Karpas-422 (cell line): ENCODE results near the gene IRS1. TPM values are rescaled to one million over a fixed set of nuclear protein-coding genes. Genes with fewer than 3 reads are reported as not detected.
"Not testable (repeated sequence)": the region's sequence is repeated elsewhere in the genome, so short reads cannot be mapped to it uniquely, and the experiment has no call there.

Experiments used
- DNase-seq: peaks from one replicate; pipeline ENCODE4 v3.0.0-alpha.2; 2015
- H2AFZ ChIP-seq: fragments of 200-600 bp; sonication (generic); 2 replicates; pipeline ENCODE4 v1.6.1; 2014; ENCODE audit warnings: antibody characterized with exemption, low read length, mixed read lengths
- H3K27ac ChIP-seq: fragments of 200-600 bp; sonication (generic); 2 replicates; pipeline ENCODE4 v1.5.1; 2014; ENCODE audit warnings: mild to moderate bottlenecking, low read length, moderate library complexity
- H3K27me3 ChIP-seq: fragments of 200-600 bp; sonication (generic); 2 replicates; pipeline ENCODE4 v1.6.1; 2014; ENCODE audit warnings: low read length, mixed read lengths
- H3K36me3 ChIP-seq: fragments of 200-600 bp; sonication (generic); 2 replicates; pipeline ENCODE4 v1.6.1; 2014; ENCODE audit warnings: low read length, mixed read lengths; ENCODE audit not compliant: insufficient read depth
- H3K4me1 ChIP-seq: fragments of 200-600 bp; sonication (generic); 2 replicates; pipeline ENCODE4 v1.6.1; 2014; ENCODE audit warnings: mild to moderate bottlenecking, low read length, mixed read lengths
- H3K4me2 ChIP-seq: fragments of 200-600 bp; sonication (generic); 2 replicates; pipeline ENCODE4 v1.6.1; 2014; ENCODE audit warnings: low read length, low read depth, mild to moderate bottlenecking; ENCODE audit not compliant: poor library complexity, severe bottlenecking
- H3K4me3 ChIP-seq: fragments of 200-600 bp; sonication (generic); 2 replicates; pipeline ENCODE4 v1.5.1; 2014; ENCODE audit warnings: mild to moderate bottlenecking, antibody characterized with exemption, low read length, mixed read lengths
- H3K79me2 ChIP-seq: fragments of 200-600 bp; sonication (generic); 2 replicates; pipeline ENCODE4 v1.6.1; 2014; ENCODE audit warnings: mild to moderate bottlenecking, low read length, mixed read lengths
- H3K9ac ChIP-seq: fragments of 200-600 bp; sonication (generic); 2 replicates; pipeline ENCODE4 v1.6.0; 2014; ENCODE audit warnings: low read length
- H3K9me2 ChIP-seq: fragments of 200-600 bp; sonication (generic), shearing (Covaris generic); replicated peaks from 2 replicates; pipeline ENCODE4 v1.6.0; 2014; ENCODE audit warnings: mild to moderate bottlenecking, low read length, moderate library complexity; ENCODE audit not compliant: insufficient read depth
- H3K9me3 ChIP-seq: fragments of 300-700, 200-600 bp; sonication (generic); 2 replicates; pipeline ENCODE4 v1.6.1; 2014; ENCODE audit warnings: low read length, mixed read lengths
- H4K20me1 ChIP-seq: fragments of 200-600 bp; sonication (generic); 2 replicates; pipeline ENCODE4 v1.6.1; 2014; ENCODE audit warnings: mild to moderate bottlenecking, antibody characterized with exemption, low read length, low read depth; ENCODE audit not compliant: insufficient read depth
- total RNA-seq: library from RNA; depleted of rRNA; stranded (reverse); fragments of >200 nt; shearing (Covaris generic); gene quantifications from 2 replicates; pipeline ENCODE4 v1.2.3, GENCODE V29; 2014; ENCODE audit warnings: low replicate concordance

Gene IRS1
- total RNA-seq, 1 experiment from 2014 or later = 3.5 TPM

DNA sequence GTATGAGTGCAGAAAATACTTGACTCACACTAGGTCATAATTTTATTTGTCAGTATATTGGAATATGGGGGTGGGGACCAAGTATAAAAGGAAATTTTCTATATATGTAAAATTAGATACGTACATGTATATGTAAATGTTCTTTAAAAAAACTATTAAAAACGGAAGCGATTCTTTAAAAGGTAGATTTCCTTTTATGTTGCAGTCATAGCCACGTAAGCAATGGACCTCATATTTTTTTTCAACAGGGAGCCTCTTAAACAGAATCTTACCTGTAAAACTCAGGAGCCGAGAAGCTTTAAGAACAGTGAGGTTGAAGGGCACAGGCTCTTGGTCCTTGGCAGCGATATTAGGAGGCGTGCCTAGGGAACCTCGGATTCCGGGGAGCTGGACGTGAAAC, 39.5 kb upstream of the IRS1 start:
- Histone ChIP-seq H3K9me3 (no peaks in the 10 kb centered on the region), H3K9ac (peak overlapping the region; percentile 54), H3K4me3 (peak overlapping the region; percentile 42), H3K27me3 (no peaks in the 10 kb centered on the region), H3K4me2 (peak overlapping the region; percentile 87), H2AFZ (no peak overlapping the region), H3K36me3 (peaks cover 3% of the 10 kb centered on the region; the same call in 1 of the 2 replicates), H3K79me2 (peaks cover 24% of the 10 kb centered on the region), H3K9me2 (no peaks in the 10 kb centered on the region), H3K4me1 (peaks cover 63% of the 10 kb centered on the region), H4K20me1 (no peaks in the 10 kb centered on the region; the same call in 1 of the 2 replicates), H3K27ac (peak overlapping the region; percentile 92)
- DNase-seq = peak; percentile 77

- H3K27ac ChIP-seq = peak overlapping the region; percentile 92
- peaks cover 59% of the 10 kb centered on the region for H3K4me1 ChIP-seq
- H3K4me3 ChIP-seq = peak overlapping the region; percentile 42
- no peak overlapping the region for H2AFZ ChIP-seq
- H4K20me1 ChIP-seq = no peaks in the 10 kb centered on the region
- no peak for DNase-seq
- peaks cover 19% of the 10 kb centered on the region for H3K79me2 ChIP-seq
- peak overlapping the region; percentile 87 for H3K4me2 ChIP-seq
- peak overlapping the region; percentile 54 for H3K9ac ChIP-seq
- no peaks in the 10 kb centered on the region for H3K9me3 ChIP-seq
- 0 out of 2 replicates have a peak, but pooled peaks cover 3% of the 10 kb centered on the region for H3K36me3 ChIP-seq
- H3K9me2 ChIP-seq = no peaks in the 10 kb centered on the region
- H3K27me3 ChIP-seq = no peaks in the 10 kb centered on the region
Measured at GRCh38 chr2:226838722-226839121, 39.1 kb upstream of the IRS1 start.

DNA sequence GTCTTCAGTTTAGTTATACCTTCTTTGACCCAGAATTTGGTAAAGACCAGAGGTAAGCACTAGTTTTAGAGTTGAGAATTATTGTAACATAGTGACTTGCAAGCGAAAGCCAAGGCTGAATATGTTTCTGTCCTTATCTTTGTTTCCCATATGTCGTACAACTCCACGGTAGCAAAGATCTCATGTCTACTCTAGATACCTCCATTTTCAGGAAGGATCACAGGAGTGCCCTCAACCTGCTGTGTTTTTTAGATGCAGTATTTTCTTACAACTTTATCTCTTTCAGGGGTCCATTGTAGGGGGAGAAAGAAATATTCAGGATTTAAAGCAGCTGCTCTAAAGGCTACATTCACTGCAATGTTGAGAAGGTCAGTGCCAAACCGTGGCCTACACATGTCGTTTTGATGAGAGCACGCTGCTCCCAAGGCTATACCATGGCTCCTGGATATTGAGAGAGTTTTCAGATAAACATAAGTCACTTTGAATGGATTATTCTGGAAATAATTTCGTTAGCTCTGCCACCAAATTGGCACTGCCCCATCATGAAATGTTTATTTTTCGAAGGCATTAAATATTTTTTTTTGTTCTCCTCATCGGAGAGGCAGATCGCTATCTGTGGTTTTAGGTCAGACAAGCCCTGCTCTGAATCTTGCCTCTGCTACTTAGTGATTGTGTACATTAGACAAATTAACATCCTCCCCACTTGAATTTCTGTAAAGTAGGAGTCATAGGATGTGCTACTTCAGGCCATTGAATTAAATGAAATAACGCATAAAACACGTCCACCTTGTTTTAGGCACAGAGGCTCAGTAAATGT, 38.4 kb upstream of the IRS1 start:
- H4K20me1 ChIP-seq = no peaks in the 10 kb centered on the region
- no peaks in the 10 kb centered on the region for H3K9me3 ChIP-seq
- no peak overlapping the region for H2AFZ ChIP-seq
- H3K79me2 ChIP-seq = peaks cover 16% of the 10 kb centered on the region
- peaks cover 52% of the 10 kb centered on the region for H3K4me1 ChIP-seq
- H3K9me2 ChIP-seq = no peaks in the 10 kb centered on the region
- H3K36me3 ChIP-seq = 0 out of 2 replicates have a peak, but pooled peaks cover 3% of the 10 kb centered on the region
- peak overlapping the region; percentile 87 for H3K4me2 ChIP-seq
- H3K4me3 ChIP-seq = peak overlapping the region; percentile 74
- H3K27me3 ChIP-seq = no peaks in the 10 kb centered on the region
- DNase-seq = no peak
- H3K9ac ChIP-seq = peak overlapping the region; percentile 86
- H3K27ac ChIP-seq = peak overlapping the region; percentile 92

DNA sequence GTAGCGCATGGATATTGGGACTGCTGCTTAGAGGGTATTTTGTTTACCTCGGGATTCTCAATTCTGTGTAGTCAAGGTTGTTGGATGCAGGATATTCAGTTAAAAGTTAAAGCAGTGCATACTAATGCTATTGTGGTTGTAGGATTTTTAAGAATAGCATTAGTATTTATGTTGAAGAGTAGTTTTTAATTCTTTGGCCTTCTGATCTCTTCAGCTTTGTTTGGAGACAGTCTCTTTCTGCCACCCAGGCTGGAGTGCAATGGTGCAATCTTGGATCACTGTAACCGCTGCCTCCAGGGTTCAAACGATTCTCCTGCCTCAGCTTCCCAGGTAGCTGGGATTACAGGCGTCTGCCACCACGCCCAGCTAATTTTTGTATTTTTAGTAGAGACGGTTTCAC, 37.7 kb upstream of the IRS1 start:
- Histone ChIP-seq H3K9ac (peak overlapping the region; percentile 86), H3K27me3 (no peaks in the 10 kb centered on the region), H3K9me2 (no peaks in the 10 kb centered on the region), H3K4me3 (peak overlapping the region; percentile 74), H3K4me1 (peaks cover 45% of the 10 kb centered on the region), H4K20me1 (no peaks in the 10 kb centered on the region), H3K27ac (peak overlapping the region; percentile 92), H3K4me2 (peak overlapping the region; percentile 87), H2AFZ (no peak overlapping the region), H3K9me3 (no peaks in the 10 kb centered on the region), H3K79me2 (peaks cover 16% of the 10 kb centered on the region), H3K36me3 (0 out of 2 replicates have a peak, but pooled peaks cover 3% of the 10 kb centered on the region)
- no peak for DNase-seq

GRCh38 chr2:226836548-226836885, 36.9 kb upstream of the IRS1 start:
- peaks cover 16% of the 10 kb centered on the region for H3K79me2 ChIP-seq
- DNase-seq = no peak
- peak overlapping the region; percentile 92 for H3K27ac ChIP-seq
- no peaks in the 10 kb centered on the region for H3K27me3 ChIP-seq
- H2AFZ ChIP-seq = no peak overlapping the region
- peak overlapping the region; percentile 86 for H3K9ac ChIP-seq
- H4K20me1 ChIP-seq = no peaks in the 10 kb centered on the region
- peak overlapping the region; percentile 87 for H3K4me2 ChIP-seq
- peak overlapping the region; percentile 74 for H3K4me3 ChIP-seq
- no peaks in the 10 kb centered on the region for H3K9me2 ChIP-seq
- 0 out of 2 replicates have a peak, but pooled peaks cover 3% of the 10 kb centered on the region for H3K36me3 ChIP-seq
- no peaks in the 10 kb centered on the region for H3K9me3 ChIP-seq
- peaks cover 42% of the 10 kb centered on the region for H3K4me1 ChIP-seq

- Histone ChIP-seq H3K27ac (peak within 1 kb of the TSS; percentile 92), H3K79me2 (peaks cover 16% of the 10 kb centered on the region), H3K27me3 (no peaks in the 10 kb centered on the region), H3K9ac (peak within 1 kb of the TSS; percentile 86), H3K4me3 (peak within 1 kb of the TSS; percentile 74), H3K4me2 (peak within 1 kb of the TSS; percentile 87), H2AFZ (peak within 1 kb of the TSS; percentile 50; the same call in 1 of the 2 replicates), H4K20me1 (no peaks in the 10 kb centered on the region), H3K36me3 (0 out of 2 replicates have a peak, but pooled peaks cover 3% of the 10 kb centered on the region), H3K9me2 (no peaks in the 10 kb centered on the region), H3K9me3 (no peaks in the 10 kb centered on the region), H3K4me1 (peaks cover 42% of the 10 kb centered on the region)
- peak; percentile 98 for DNase-seq
Measured at GRCh38 chr2:226835796-226836547, 36.4 kb upstream of the IRS1 start, which contains the start of gene RHBDD1. Gene RHBDD1, plus strand, starts transcription at chr2:226836054. Its CDS starts 28,640 bp downstream, at chr2:226864694.

DNA sequence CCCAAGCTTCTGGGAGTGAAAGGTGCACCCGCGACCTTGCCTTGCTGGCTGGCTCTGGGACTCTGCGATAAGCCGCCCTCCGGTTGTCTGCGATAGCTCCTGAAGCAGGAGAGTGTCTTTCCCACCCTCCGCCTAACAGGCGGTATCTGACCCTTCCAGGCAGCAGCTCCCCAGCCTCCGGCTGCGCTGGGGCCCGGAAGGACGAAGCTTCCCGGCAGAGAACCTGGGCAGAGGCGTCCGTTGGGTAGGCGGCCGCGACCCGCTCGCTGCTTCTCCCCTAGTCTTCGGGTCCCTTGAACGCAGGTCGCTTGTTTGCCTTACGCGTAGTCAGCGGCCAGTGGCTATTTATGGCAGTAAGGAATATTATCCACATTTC, 35.8 kb upstream of the IRS1 start:
- Histone ChIP-seq H3K4me3 (peak overlapping the region; percentile 74), H3K4me1 (peaks cover 42% of the 10 kb centered on the region), H3K9me2 (no peaks in the 10 kb centered on the region), H4K20me1 (no peaks in the 10 kb centered on the region), H3K9ac (peak overlapping the region; percentile 86), H3K4me2 (peak overlapping the region; percentile 87), H3K27ac (no peak overlapping the region), H3K36me3 (0 out of 2 replicates have a peak, but pooled peaks cover 2% of the 10 kb centered on the region), H2AFZ (peak overlapping the region; percentile 50; the same call in 1 of the 2 replicates), H3K79me2 (peaks cover 16% of the 10 kb centered on the region), H3K9me3 (no peaks in the 10 kb centered on the region), H3K27me3 (no peaks in the 10 kb centered on the region)
- DNase-seq = no peak

- not testable (repeated sequence) for H3K9me2 ChIP-seq, H3K9me3 ChIP-seq, H2AFZ ChIP-seq, H4K20me1 ChIP-seq, H3K27me3 ChIP-seq, H3K27ac ChIP-seq, H3K36me3 ChIP-seq, DNase-seq
- Histone ChIP-seq H3K9ac (peak overlapping the region; percentile 86; the same call in 1 of the 2 replicates), H3K4me2 (peak overlapping the region; percentile 87), H3K79me2 (peaks cover 16% of the 10 kb centered on the region), H3K4me3 (peak overlapping the region; percentile 74), H3K4me1 (peaks cover 38% of the 10 kb centered on the region)
Measured at GRCh38 chr2:226834880-226835279, 35.3 kb upstream of the IRS1 start.
